ENCODE measurements around the gene GSTO2.

The GSTO2 gene

DNA sequence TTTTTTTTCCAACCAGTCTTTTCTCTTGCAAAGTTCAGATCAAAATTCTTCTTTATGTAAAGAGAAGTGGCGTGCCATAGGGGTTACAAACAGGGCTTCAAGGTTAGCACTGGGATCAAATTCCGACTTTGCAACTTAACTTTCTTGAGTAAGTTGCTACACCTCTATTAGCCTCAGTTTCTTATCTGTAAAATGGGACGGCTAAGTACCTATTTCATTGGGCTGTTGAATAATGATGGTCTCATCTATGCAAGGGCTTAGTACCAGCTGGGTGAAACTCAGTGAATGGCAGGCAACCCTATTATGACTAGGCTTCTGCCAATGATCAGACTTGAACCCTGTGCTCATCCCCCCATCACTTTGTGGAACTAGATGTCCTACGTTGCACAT is 35.4 kb downstream of the GSTO2 start:
- no peaks in the 10 kb centered on the region for H3K36me3 ChIP-seq (replicated peaks; ENCODE audit: insufficient read depth, low read length)
- no peak overlapping the region for H3K4me2 ChIP-seq (ENCODE audit: low read depth, low read length)
- TF ChIP-seq EZH2phosphoT487 (IDR thresholded peaks at IDR 0.05; ENCODE audit: low read length) (no peak), EZH2 (optimal IDR thresholded peaks at IDR 0.05; ENCODE audit: low read depth, low read length) (no peak)
- TF ChIP-seq, protein P1, sequence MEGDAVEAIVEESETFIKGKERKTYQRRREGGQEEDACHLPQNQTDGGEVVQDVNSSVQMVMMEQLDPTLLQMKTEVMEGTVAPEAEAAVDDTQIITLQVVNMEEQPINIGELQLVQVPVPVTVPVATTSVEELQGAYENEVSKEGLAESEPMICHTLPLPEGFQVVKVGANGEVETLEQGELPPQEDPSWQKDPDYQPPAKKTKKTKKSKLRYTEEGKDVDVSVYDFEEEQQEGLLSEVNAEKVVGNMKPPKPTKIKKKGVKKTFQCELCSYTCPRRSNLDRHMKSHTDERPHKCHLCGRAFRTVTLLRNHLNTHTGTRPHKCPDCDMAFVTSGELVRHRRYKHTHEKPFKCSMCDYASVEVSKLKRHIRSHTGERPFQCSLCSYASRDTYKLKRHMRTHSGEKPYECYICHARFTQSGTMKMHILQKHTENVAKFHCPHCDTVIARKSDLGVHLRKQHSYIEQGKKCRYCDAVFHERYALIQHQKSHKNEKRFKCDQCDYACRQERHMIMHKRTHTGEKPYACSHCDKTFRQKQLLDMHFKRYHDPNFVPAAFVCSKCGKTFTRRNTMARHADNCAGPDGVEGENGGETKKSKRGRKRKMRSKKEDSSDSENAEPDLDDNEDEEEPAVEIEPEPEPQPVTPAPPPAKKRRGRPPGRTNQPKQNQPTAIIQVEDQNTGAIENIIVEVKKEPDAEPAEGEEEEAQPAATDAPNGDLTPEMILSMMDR (IDR thresholded peaks at IDR 0.05; ENCODE audit: low read length): no peak
- no peaks in the 10 kb centered on the region for H3K9me3 ChIP-seq (replicated peaks; ENCODE audit: insufficient read depth, low read length)
- peaks cover 29% of the 10 kb centered on the region; the same call in 1 of the 2 replicates for H3F3A ChIP-seq (ENCODE audit: insufficient read depth, low read length)
- H3K27me3 ChIP-seq (replicated peaks; ENCODE audit: insufficient read depth, low read length): no peaks in the 10 kb centered on the region
- H4K20me1 ChIP-seq (ENCODE audit: insufficient read depth, low read length): no peaks in the 10 kb centered on the region
- no peaks in the 10 kb centered on the region for H3K79me2 ChIP-seq (ENCODE audit: low read length)
- H3K9me2 ChIP-seq (replicated peaks; ENCODE audit: insufficient read depth, low read length): no peaks in the 10 kb centered on the region
- H3K9ac ChIP-seq (ENCODE audit: low read length): no peak overlapping the region
- no peak for DNase-seq
- no peak overlapping the region for H2AFZ ChIP-seq (ENCODE audit: low read length)
- H3K27ac ChIP-seq (ENCODE audit: low read length): no peak overlapping the region
- H3K4me3 ChIP-seq (ENCODE audit: low read length): no peak overlapping the region
- H3K4me1 ChIP-seq (ENCODE audit: low read length): peaks cover 35% of the 10 kb centered on the region

DNA sequence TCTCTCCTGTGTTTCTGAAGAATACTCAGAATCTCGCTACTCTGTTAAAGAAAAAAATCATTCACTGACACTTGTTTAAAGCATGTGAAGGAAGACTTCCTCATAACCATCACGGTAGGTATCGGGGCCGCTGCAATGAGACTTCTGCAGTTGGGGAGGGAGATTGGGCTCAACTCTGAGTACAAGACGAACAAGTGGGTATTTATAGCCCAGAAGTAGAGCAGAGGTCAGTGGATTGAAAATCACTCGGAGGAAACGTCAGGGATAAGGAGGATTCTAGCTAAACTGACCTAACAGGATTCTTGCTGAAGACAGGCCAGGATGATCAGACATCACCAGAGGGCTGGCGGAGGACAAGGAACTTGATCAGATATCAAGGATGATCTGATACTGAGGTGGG is 35.9 kb downstream of the GSTO2 start:
- Histone ChIP-seq H3K27me3 (replicated peaks; ENCODE audit: insufficient read depth, low read length) (no peaks in the 10 kb centered on the region), H2AFZ (ENCODE audit: low read length) (no peak overlapping the region), H3K4me1 (ENCODE audit: low read length) (peaks cover 32% of the 10 kb centered on the region), H3K36me3 (replicated peaks; ENCODE audit: insufficient read depth, low read length) (no peaks in the 10 kb centered on the region), H3K4me3 (ENCODE audit: low read length) (no peak overlapping the region), H3K9me2 (replicated peaks; ENCODE audit: insufficient read depth, low read length) (no peaks in the 10 kb centered on the region), H3K27ac (ENCODE audit: low read length) (no peak overlapping the region), H3K9ac (ENCODE audit: low read length) (no peak overlapping the region), H3F3A (ENCODE audit: insufficient read depth, low read length) (peaks cover 28% of the 10 kb centered on the region; the same call in 1 of the 2 replicates), H4K20me1 (ENCODE audit: insufficient read depth, low read length) (no peaks in the 10 kb centered on the region), H3K4me2 (ENCODE audit: low read depth, low read length) (no peak overlapping the region), H3K9me3 (replicated peaks; ENCODE audit: insufficient read depth, low read length) (no peaks in the 10 kb centered on the region), H3K79me2 (ENCODE audit: low read length) (no peaks in the 10 kb centered on the region)
- no peak for DNase-seq
- TF ChIP-seq EZH2phosphoT487 (IDR thresholded peaks at IDR 0.05; ENCODE audit: low read length) (no peak), EZH2 (optimal IDR thresholded peaks at IDR 0.05; ENCODE audit: low read depth, low read length) (no peak)
- TF ChIP-seq, protein P1 (IDR thresholded peaks at IDR 0.05; ENCODE audit: low read length): no peak

DNA sequence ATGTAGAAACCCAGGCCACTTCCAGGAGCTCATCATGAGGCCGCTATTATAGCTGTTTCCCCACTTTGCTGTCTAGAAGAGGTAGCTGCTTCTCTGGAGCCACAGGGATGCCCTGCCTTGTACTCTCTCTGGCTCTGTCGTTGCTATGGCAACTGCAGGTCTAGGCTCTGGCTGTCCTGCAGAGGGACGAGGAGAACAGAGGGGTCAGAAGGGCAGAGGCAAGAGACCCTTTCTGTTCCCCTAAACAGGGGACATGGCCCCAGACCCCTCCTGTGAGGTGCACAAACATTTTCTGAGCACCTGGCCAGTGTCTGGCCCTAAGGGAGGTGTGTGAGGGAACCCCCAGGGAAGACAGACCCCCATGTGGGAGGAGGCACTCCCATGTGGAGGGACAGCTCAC is 37.9 kb downstream of the GSTO2 start:
- DNase-seq: no peak
- Histone ChIP-seq H3K27ac (ENCODE audit: low read length) (no peak overlapping the region), H3K9me3 (replicated peaks; ENCODE audit: insufficient read depth, low read length) (no peaks in the 10 kb centered on the region), H3K9me2 (replicated peaks; ENCODE audit: insufficient read depth, low read length) (no peaks in the 10 kb centered on the region), H3K79me2 (ENCODE audit: low read length) (no peaks in the 10 kb centered on the region), H3K4me1 (ENCODE audit: low read length) (peaks cover 17% of the 10 kb centered on the region), H3K36me3 (replicated peaks; ENCODE audit: insufficient read depth, low read length) (no peaks in the 10 kb centered on the region), H3K9ac (ENCODE audit: low read length) (no peak overlapping the region), H2AFZ (ENCODE audit: low read length) (no peak overlapping the region), H3K4me2 (ENCODE audit: low read depth, low read length) (no peak overlapping the region), H4K20me1 (ENCODE audit: insufficient read depth, low read length) (no peaks in the 10 kb centered on the region), H3K27me3 (replicated peaks; ENCODE audit: insufficient read depth, low read length) (no peaks in the 10 kb centered on the region), H3F3A (ENCODE audit: insufficient read depth, low read length) (peaks cover 14% of the 10 kb centered on the region; the same call in 1 of the 2 replicates), H3K4me3 (ENCODE audit: low read length) (no peak overlapping the region)
- TF ChIP-seq, protein P1 (IDR thresholded peaks at IDR 0.05; ENCODE audit: low read length): no peak
- TF ChIP-seq EZH2phosphoT487 (IDR thresholded peaks at IDR 0.05; ENCODE audit: low read length) (no peak), EZH2 (optimal IDR thresholded peaks at IDR 0.05; ENCODE audit: low read depth, low read length) (no peak)

All from MM.1S (cell line).